Nephron progenitor cell (in vitro differentiated cells): Measurements from ENCODE around the gene USH2A.

Source experiments
- DNase-seq: peaks from one replicate; pipeline ENCODE4 v3.0.0; 2021
- H3K27ac Mint-ChIP-seq: 2 replicates; pipeline ENCODE4 v1.8.0; 2021; ENCODE audit warnings: mild to moderate bottlenecking, moderate library complexity, mixed read lengths
- H3K27me3 Mint-ChIP-seq: 2 replicates; pipeline ENCODE4 v1.8.0; 2021; ENCODE audit warnings: mild to moderate bottlenecking, low read depth, mixed read lengths; ENCODE audit not compliant: poor library complexity
- H3K36me3 Mint-ChIP-seq: 2 replicates; pipeline ENCODE4 v1.8.0; 2021; ENCODE audit warnings: low read depth, mixed read lengths
- H3K4me1 Mint-ChIP-seq: 2 replicates; pipeline ENCODE4 v1.8.0; 2021; ENCODE audit warnings: mixed read lengths
- H3K4me3 Mint-ChIP-seq: 2 replicates; pipeline ENCODE4 v1.8.0; 2021; ENCODE audit warnings: mild to moderate bottlenecking, moderate library complexity, mixed read lengths
- H3K9me3 Mint-ChIP-seq: 2 replicates; pipeline ENCODE4 v1.8.0; 2021; ENCODE audit warnings: mild to moderate bottlenecking, moderate library complexity, mixed read lengths
- TF ChIP-seq, protein P1 (sequence below): fragments of 200-600 bp; sonication (generic); IDR thresholded peaks from 2 replicates; pipeline ENCODE4 v1.5.0; 2021; ENCODE audit warnings: antibody characterized with exemption

The USH2A gene

GRCh38 chr1:216194721-216195120, 228.5 kb downstream of the USH2A start:
- H3K9me3 Mint-ChIP-seq = no peaks in the 10 kb centered on the region
- DNase-seq = no peak
- TF ChIP-seq, protein P1, sequence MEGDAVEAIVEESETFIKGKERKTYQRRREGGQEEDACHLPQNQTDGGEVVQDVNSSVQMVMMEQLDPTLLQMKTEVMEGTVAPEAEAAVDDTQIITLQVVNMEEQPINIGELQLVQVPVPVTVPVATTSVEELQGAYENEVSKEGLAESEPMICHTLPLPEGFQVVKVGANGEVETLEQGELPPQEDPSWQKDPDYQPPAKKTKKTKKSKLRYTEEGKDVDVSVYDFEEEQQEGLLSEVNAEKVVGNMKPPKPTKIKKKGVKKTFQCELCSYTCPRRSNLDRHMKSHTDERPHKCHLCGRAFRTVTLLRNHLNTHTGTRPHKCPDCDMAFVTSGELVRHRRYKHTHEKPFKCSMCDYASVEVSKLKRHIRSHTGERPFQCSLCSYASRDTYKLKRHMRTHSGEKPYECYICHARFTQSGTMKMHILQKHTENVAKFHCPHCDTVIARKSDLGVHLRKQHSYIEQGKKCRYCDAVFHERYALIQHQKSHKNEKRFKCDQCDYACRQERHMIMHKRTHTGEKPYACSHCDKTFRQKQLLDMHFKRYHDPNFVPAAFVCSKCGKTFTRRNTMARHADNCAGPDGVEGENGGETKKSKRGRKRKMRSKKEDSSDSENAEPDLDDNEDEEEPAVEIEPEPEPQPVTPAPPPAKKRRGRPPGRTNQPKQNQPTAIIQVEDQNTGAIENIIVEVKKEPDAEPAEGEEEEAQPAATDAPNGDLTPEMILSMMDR = no peak
- no peaks in the 10 kb centered on the region for H3K36me3 Mint-ChIP-seq
- no peaks in the 10 kb centered on the region for H3K4me1 Mint-ChIP-seq
- no peak overlapping the region for H3K4me3 Mint-ChIP-seq
- no peak overlapping the region for H3K27ac Mint-ChIP-seq
- H3K27me3 Mint-ChIP-seq = peaks cover 3% of the 10 kb centered on the region

- Mint-ChIP-seq H3K4me3 (no peak overlapping the region), H3K27ac (no peak overlapping the region), H3K27me3 (no peaks in the 10 kb centered on the region), H3K4me1 (no peaks in the 10 kb centered on the region), H3K36me3 (no peaks in the 10 kb centered on the region), H3K9me3 (no peaks in the 10 kb centered on the region)
- DNase-seq = no peak
- TF ChIP-seq, protein P1 = no peak
These were observed 229.3 kb downstream of the USH2A start for GRCh38 chr1:216193839-216194443.

DNA sequence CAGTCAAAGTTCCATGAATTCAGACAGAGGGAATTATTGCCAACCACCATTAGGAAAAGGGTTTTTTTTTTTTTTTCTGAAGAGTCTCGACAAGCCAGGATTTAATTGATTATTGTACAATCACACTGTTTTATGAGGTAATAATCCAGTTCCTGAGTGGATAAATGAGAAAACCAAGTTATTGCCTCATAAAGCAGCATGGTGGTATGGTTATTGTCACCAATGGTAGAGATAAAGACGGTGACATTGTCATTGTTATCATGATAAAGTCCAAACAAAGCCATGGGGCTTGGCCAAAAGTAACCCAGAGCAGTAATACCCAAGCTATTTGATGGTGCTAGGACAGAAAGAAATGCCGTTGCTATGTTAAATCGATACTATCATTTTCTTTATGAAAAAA, 232.8 kb downstream of the USH2A start:
- Mint-ChIP-seq H3K36me3 (no peaks in the 10 kb centered on the region), H3K4me1 (peaks cover 14% of the 10 kb centered on the region), H3K27me3 (peaks cover 3% of the 10 kb centered on the region), H3K9me3 (no peaks in the 10 kb centered on the region), H3K27ac (no peak overlapping the region), H3K4me3 (no peak overlapping the region)
- TF ChIP-seq, protein P1 = no peak
- DNase-seq = no peak

DNA sequence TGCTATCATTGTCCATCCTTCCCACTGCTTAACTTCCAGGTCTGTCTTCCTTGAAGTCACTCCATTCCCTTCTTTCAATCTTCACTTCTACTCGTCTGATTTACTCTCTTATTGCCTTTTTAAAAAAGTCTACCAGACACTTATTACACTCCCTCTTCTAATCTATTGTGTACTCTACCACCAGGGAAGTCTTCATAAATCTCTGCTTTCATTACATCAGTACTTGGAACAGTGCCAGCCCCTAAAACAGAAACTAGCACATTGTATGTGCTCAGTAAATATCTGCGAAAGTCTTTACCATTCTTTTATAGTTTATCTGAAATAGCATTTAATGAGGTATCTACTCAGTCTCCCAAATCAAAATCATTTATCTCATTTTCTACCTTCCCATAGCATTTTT, 236.4 kb downstream of the USH2A start:
- H3K9me3 Mint-ChIP-seq = no peaks in the 10 kb centered on the region
- no peaks in the 10 kb centered on the region for H3K36me3 Mint-ChIP-seq
- no peak overlapping the region for H3K4me3 Mint-ChIP-seq
- peaks cover 3% of the 10 kb centered on the region for H3K27me3 Mint-ChIP-seq
- TF ChIP-seq, protein P1 = no peak
- H3K27ac Mint-ChIP-seq = no peak overlapping the region
- peaks cover 44% of the 10 kb centered on the region for H3K4me1 Mint-ChIP-seq
- DNase-seq = no peak

- Mint-ChIP-seq H3K36me3 (no peaks in the 10 kb centered on the region), H3K4me1 (peaks cover 46% of the 10 kb centered on the region), H3K27ac (no peak overlapping the region), H3K4me3 (no peak overlapping the region), H3K27me3 (peaks cover 3% of the 10 kb centered on the region), H3K9me3 (no peaks in the 10 kb centered on the region)
- TF ChIP-seq, protein P1 = no peak
- DNase-seq = peak; percentile 15
These were observed 237.1 kb downstream of the USH2A start for GRCh38 chr1:216186141-216186540.

GRCh38 chr1:216184126-216184680, 239.0 kb downstream of the USH2A start:
- Mint-ChIP-seq H3K4me1 (peaks cover 46% of the 10 kb centered on the region), H3K27me3 (peaks cover 6% of the 10 kb centered on the region), H3K9me3 (no peaks in the 10 kb centered on the region), H3K4me3 (no peak overlapping the region), H3K36me3 (no peaks in the 10 kb centered on the region), H3K27ac (no peak overlapping the region)
- DNase-seq = no peak
- TF ChIP-seq, protein P1 = no peak
